Endothelial cell of umbilical vein (primary cell): Measurements from ENCODE around the gene FAM222B. TPM values are rescaled to one million over a fixed set of nuclear protein-coding genes. Genes with fewer than 3 reads are reported as not detected.
A peak's percentile ranks its signal among the peaks of the same experiment; 100 is the strongest.

Source experiments
- BruUV-seq: library from RNA; stranded (reverse); fragments of 400-500 nt; replicated peaks from 2 replicates; lab custom pipeline; 2021; lab: Mats Ljungman, UMichigan
- CTCF ChIA-PET: fragments of 300-600, 350-600 bp; sonication (Branson Sonifier 250); formaldehyde crosslinking; loops from one replicate; lab custom pipeline; 2021; ENCODE audit warnings: antibody characterized with exemption, inconsistent platforms; lab: Charles Lee
- POLR2A ChIA-PET: fragments of 300-600, 350-600 bp; sonication (Branson Sonifier 250); formaldehyde crosslinking; loops from one replicate; lab custom pipeline; 2021; ENCODE audit warnings: antibody characterized with exemption, inconsistent platforms; lab: Charles Lee
- DNase-seq: peaks from one replicate; pipeline ENCODE4 v3.0.0-alpha.2; 2011; ENCODE audit warnings: low read depth, low spot score
- FAIRE-seq: peaks from 2 replicates; lab custom pipeline; 2011; peaks lifted over from hg19 to GRCh38; lab: Jason Lieb, UNC
- H2AFZ ChIP-seq: 2 replicates; pipeline ENCODE4 v1.6.0; 2012; ENCODE audit warnings: low read depth, low read length, control low read depth, inconsistent platforms
- H3K27ac ChIP-seq: 2 replicates; pipeline ENCODE4 v1.5.1; 2011; ENCODE audit warnings: low read depth, mild to moderate bottlenecking, control low read depth, low read length, moderate library complexity; ENCODE audit not compliant: insufficient read depth
- H3K27me3 ChIP-seq, 2 experiments: 2 replicates each; pipeline versions ENCODE4 v1.6.0 to v1.6.1; 2011; ENCODE audit warnings: low read length in 2 of 2, mixed read lengths in 1 of 2; ENCODE audit not compliant: control insufficient read depth in 2 of 2, insufficient read depth in 2 of 2
- H3K36me3 ChIP-seq, 2 experiments: 2 replicates in 1 of 2; 3 replicates in 1 of 2; pipeline ENCODE4 v1.5.1; 2011; ENCODE audit warnings: low read length in 2 of 2, mild to moderate bottlenecking in 1 of 2, moderate library complexity in 1 of 2; ENCODE audit not compliant: control insufficient read depth in 2 of 2, insufficient read depth in 2 of 2; ENCODE audit errors: extremely low read depth in 1 of 2
- H3K4me1 ChIP-seq: 3 replicates; pipeline ENCODE4 v1.5.1; 2011; ENCODE audit warnings: mild to moderate bottlenecking, low read length; ENCODE audit not compliant: control insufficient read depth, insufficient read depth; ENCODE audit errors: extremely low read depth
- H3K4me2 ChIP-seq: 2 replicates; pipeline ENCODE4 v1.6.1; 2011; ENCODE audit warnings: low read length, control low read depth, mixed read lengths; ENCODE audit not compliant: insufficient read depth
- H3K4me3 ChIP-seq, 3 experiments: fragments of 200-600 bp in 1 of 3; sonication (generic), shearing (Covaris generic) in 1 of 3; replicated peaks in 1 of 3; 2 replicates each; pipeline ENCODE4 v1.5.1; 2011 to 2016; ENCODE audit warnings: control low read depth in 3 of 3, low read length in 3 of 3, mild to moderate bottlenecking in 2 of 3, inconsistent platforms in 1 of 3, low read depth in 1 of 3, moderate library complexity in 1 of 3; ENCODE audit not compliant: insufficient read depth in 1 of 3
- H3K79me2 ChIP-seq: 2 replicates; pipeline ENCODE4 v1.6.0; 2012; ENCODE audit warnings: low read length, inconsistent platforms; ENCODE audit not compliant: control insufficient read depth, insufficient read depth
- H3K9ac ChIP-seq: replicated peaks from 2 replicates; pipeline ENCODE3; 2011; ENCODE audit warnings: low read length, control low read depth; ENCODE audit not compliant: insufficient read depth; ENCODE audit errors: extremely low read depth
- H3K9me1 ChIP-seq: replicated peaks from 3 replicates; pipeline ENCODE4 v1.6.0; 2011; ENCODE audit warnings: mild to moderate bottlenecking, low read length; ENCODE audit not compliant: control insufficient read depth, insufficient read depth; ENCODE audit errors: extremely low read depth
- H3K9me3 ChIP-seq: replicated peaks from 2 replicates; pipeline ENCODE4 v1.5.1; 2012; ENCODE audit warnings: low read length, inconsistent platforms; ENCODE audit not compliant: control insufficient read depth, insufficient read depth
- H4K20me1 ChIP-seq: replicated peaks from 2 replicates; pipeline ENCODE3; 2011; ENCODE audit warnings: mild to moderate bottlenecking, low read length; ENCODE audit not compliant: control insufficient read depth, insufficient read depth; ENCODE audit errors: extremely low read depth
- EZH2 ChIP-seq: IDR thresholded peaks from 2 replicates; pipeline ENCODE4 v1.6.1; 2012; ENCODE audit warnings: borderline replicate concordance, low read depth, mild to moderate bottlenecking, moderate library complexity, low read length, inconsistent platforms; ENCODE audit not compliant: severe bottlenecking
- FOS ChIP-seq: IDR thresholded peaks from 2 replicates; pipeline ENCODE4 v1.6.1; 2011; ENCODE audit warnings: mild to moderate bottlenecking, low read length, moderate library complexity, borderline replicate concordance; ENCODE audit not compliant: insufficient read depth
- GATA2 ChIP-seq: IDR thresholded peaks from 2 replicates; pipeline ENCODE4 v1.7.0; 2011; ENCODE audit warnings: low read depth, mild to moderate bottlenecking, moderate library complexity, mixed read lengths, low read length; ENCODE audit not compliant: insufficient read length, insufficient read depth
- POLR2A ChIP-seq: IDR thresholded peaks from 2 replicates; pipeline ENCODE4 v1.6.1; 2012; ENCODE audit warnings: low read depth, mild to moderate bottlenecking, control low read depth, low read length
- POLR2AphosphoS5 ChIP-seq: IDR thresholded peaks from 2 replicates; pipeline ENCODE4 v1.6.1; 2012; ENCODE audit warnings: low read depth, mild to moderate bottlenecking, control low read depth, low read length, moderate library complexity; ENCODE audit not compliant: insufficient read depth
- dilution Hi-C: fragments of 300-500 bp; cut with MboI; formaldehyde crosslinking; loops from one replicate; pipeline ENCODE4 v1.15.0; 2019; ENCODE audit warnings: low sequenced_read_pairs; ENCODE audit not compliant: extremely low pct_ligation_motif_present
- intact Hi-C: fragments of 100-400 bp; cut with micrococcal nuclease; formaldehyde crosslinking; loops from one replicate; pipeline ENCODE4 v1.10.0; 2022
- polyA plus RNA-seq, 4 experiments: library from polyadenylated mRNA; depleted of rRNA in 3 of 4; stranded (reverse) in 3 of 4; unstranded in 1 of 4; fragments of >200 nt; gene quantifications; 2 replicates each; pipeline versions ENCODE4 v1.2.1 to v1.2.3, GENCODE V29; 2011 to 2012; ENCODE audit warnings: missing spikeins in 1 of 4
- total RNA-seq: library from RNA; stranded (reverse); gene quantifications from 2 replicates; pipeline ENCODE4 v1.2.3, GENCODE V29; 2021
- TF ChIP-seq, protein P1 (sequence below), 2 donors: IDR thresholded peaks; 1 replicate in 1 of 2; 2 replicates in 1 of 2; pipeline ENCODE4 v1.5.1; 2011; ENCODE audit warnings: low read length in 2 of 2, mild to moderate bottlenecking in 2 of 2, moderate library complexity in 2 of 2, control low read depth in 1 of 2, inconsistent platforms in 1 of 2, low read depth in 1 of 2; ENCODE audit not compliant: insufficient read depth in 1 of 2; ENCODE audit errors: extremely low read depth in 1 of 2

FAM222B gene
- total and polyA plus RNA-seq, 2 donors (not counting 3 experiments of a cell fraction or from before 2014, with no cell fraction given): 21.1 to 30.6 TPM

DNA sequence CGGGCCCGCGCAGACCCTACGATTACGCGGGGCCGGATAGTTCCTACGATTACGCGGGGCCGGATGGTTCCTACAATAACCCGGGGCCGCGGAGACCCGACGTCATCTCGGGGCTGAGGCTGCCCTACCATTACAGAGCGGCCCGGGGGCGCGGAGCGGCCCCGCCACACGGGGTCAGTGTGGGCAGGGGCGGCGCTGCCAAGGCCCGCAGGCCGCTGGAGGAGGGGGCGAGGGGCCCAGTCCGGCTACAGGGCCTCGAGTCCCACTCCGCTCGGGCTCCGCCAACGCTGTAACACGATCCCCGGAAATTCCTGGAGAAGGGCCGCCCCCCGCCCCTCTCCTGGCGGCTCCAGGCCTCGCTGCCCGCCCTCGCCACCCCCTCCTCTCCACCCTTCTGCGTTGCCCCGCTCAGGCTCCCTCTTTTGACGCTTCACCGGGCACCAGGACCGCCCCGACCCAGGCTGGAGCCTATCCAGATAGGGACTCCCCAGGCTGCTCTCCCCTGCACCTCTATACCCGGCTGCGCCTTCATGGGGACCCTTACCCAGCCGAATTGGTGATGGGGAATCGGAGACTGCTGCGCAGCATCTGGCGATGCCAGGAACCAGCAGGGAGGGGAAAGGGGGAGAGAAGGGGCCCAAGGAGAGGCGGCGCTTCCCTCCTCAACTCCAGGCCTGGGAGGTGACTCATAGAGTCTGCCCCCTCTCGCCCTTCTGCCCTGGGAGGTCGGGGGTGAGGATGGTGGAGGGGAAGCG, 124.8 kb downstream of the FAM222B start, which contains the start of gene RAB34:
Gene RAB34, minus strand, starts transcription at position 291 of the 755 bp plus-strand sequence. CDS start 602 bp downstream, outside the sequence.
- intact Hi-C loops (loop anchor here (2.0 to 5.0 kb wide), 3 partner anchors 70 to 235 kb away; partner anchors contain the start of gene BLTP2), dilution Hi-C loops (no loop called here)
- H3K4me3 ChIP-seq: peak within 1 kb of the TSS; percentile 19 to 60 (median 44)
- no TSS peak for BruUV-seq
- no peaks in the 10 kb centered on the region for H3K9me3 ChIP-seq
- peak within 1 kb of the TSS; percentile 72 for H3K4me2 ChIP-seq
- H3K9ac ChIP-seq: peak within 1 kb of the TSS; percentile 65
- H4K20me1 ChIP-seq: no peaks in the 10 kb centered on the region
- H3K4me1 ChIP-seq: peaks cover 34% of the 10 kb centered on the region
- H2AFZ ChIP-seq: peak within 1 kb of the TSS; percentile 69
- H3K79me2 ChIP-seq: peaks cover 35% of the 10 kb centered on the region
- ChIA-PET POLR2A (no interaction called here), CTCF (no interaction called here)
- DNase-seq (peak; percentile 60), FAIRE-seq (peak; percentile 49)
- H3K27ac ChIP-seq: peak within 1 kb of the TSS; percentile 76
- peaks cover 9 to 17% of the 10 kb centered on the region in 2 experiments for H3K36me3 ChIP-seq
- no peaks in the 10 kb centered on the region for H3K27me3 ChIP-seq
- no peaks in the 10 kb centered on the region for H3K9me1 ChIP-seq
- TF ChIP-seq EZH2 (no peak), FOS (peak; percentile 56), GATA2 (no peak), POLR2AphosphoS5 (peak; percentile 56), POLR2A (peak; percentile 46)
- TF ChIP-seq, protein P1, sequence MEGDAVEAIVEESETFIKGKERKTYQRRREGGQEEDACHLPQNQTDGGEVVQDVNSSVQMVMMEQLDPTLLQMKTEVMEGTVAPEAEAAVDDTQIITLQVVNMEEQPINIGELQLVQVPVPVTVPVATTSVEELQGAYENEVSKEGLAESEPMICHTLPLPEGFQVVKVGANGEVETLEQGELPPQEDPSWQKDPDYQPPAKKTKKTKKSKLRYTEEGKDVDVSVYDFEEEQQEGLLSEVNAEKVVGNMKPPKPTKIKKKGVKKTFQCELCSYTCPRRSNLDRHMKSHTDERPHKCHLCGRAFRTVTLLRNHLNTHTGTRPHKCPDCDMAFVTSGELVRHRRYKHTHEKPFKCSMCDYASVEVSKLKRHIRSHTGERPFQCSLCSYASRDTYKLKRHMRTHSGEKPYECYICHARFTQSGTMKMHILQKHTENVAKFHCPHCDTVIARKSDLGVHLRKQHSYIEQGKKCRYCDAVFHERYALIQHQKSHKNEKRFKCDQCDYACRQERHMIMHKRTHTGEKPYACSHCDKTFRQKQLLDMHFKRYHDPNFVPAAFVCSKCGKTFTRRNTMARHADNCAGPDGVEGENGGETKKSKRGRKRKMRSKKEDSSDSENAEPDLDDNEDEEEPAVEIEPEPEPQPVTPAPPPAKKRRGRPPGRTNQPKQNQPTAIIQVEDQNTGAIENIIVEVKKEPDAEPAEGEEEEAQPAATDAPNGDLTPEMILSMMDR (IDR thresholded peaks at IDR 0.05; ENCODE audit: extremely low read depth in 1 of 2, insufficient read depth in 1 of 2, low read depth in 1 of 2, low read length in 2 of 2): peak; percentile 33 to 47
